K562 (cell line): ENCODE measurements around the gene FOCAD. TPM values are rescaled to one million over a fixed set of nuclear protein-coding genes. Genes with fewer than 3 reads are reported as not detected.

Source experiments
- ATAC-seq: fragments of 200-7000 bp; cut with Tn5 transposase; 3 replicates; pipeline ENCODE4 v1.9.1; 2020; ENCODE audit warnings: moderate library complexity
- BruUV-seq: library from RNA; stranded (reverse); fragments of 400-500 nt; replicated peaks from 2 replicates; lab custom pipeline; 2021; lab: Mats Ljungman, UMichigan
- CTCF ChIA-PET: fragments of 300-600 bp; formaldehyde crosslinking; extraction: SDS; loops from one replicate; lab custom pipeline; 2021; ENCODE audit warnings: low intra/inter-chr PET ratio; lab: Yijun Ruan, JAX
- POLR2A ChIA-PET: fragments of 300-600, 350-650 bp; sonication (Branson Sonifier 250); formaldehyde crosslinking; extraction: SDS; loops from one replicate; lab custom pipeline; 2021; ENCODE audit warnings: antibody characterized with exemption, inconsistent platforms; lab: Yijun Ruan, JAX
- DNase-seq, 4 experiments: peaks; one replicate each; pipeline versions ENCODE4 v3.0.0 to v3.0.0-alpha.2; 2011 to 2018; ENCODE audit warnings: low spot score in 3 of 4, mixed read lengths in 3 of 4; ENCODE audit errors: extremely low read depth in 1 of 4
- FAIRE-seq: peaks from 2 replicates; lab custom pipeline; 2011; peaks lifted over from hg19 to GRCh38; lab: Jason Lieb, UNC
- H2AFZ ChIP-seq: 2 replicates; pipeline ENCODE4 v1.6.0; 2011; ENCODE audit warnings: low read depth, low read length, control low read depth, inconsistent platforms
- H3K27ac ChIP-seq: fragments of 200-600 bp; 3 replicates; pipeline ENCODE4 v1.8.0; 2011; ENCODE audit warnings: low read depth, mild to moderate bottlenecking, control low read depth, inconsistent platforms, low read length, moderate library complexity, mixed read lengths; ENCODE audit errors: extremely low read depth
- H3K27me3 ChIP-seq, 2 experiments: fragments of 300-600 bp in 1 of 2; 2 replicates in 1 of 2; 3 replicates in 1 of 2; pipeline versions ENCODE4 v1.6.0 to v1.8.0; 2011; ENCODE audit warnings: inconsistent platforms in 2 of 2, low read length in 2 of 2, mild to moderate bottlenecking in 1 of 2, mixed read lengths in 1 of 2, moderate library complexity in 1 of 2; ENCODE audit not compliant: control insufficient read depth in 2 of 2, insufficient read depth in 2 of 2
- H3K36me3 ChIP-seq: fragments of 300-600 bp; 3 replicates; pipeline ENCODE4 v1.8.0; 2011; ENCODE audit warnings: mild to moderate bottlenecking, low read length, inconsistent platforms; ENCODE audit not compliant: control insufficient read depth, insufficient read depth
- H3K4me1 ChIP-seq, 2 experiments: fragments of 200-600 bp in 1 of 2; replicated peaks in 1 of 2; 2 replicates in 1 of 2; 3 replicates in 1 of 2; pipeline versions ENCODE4 v1.5.1 to v1.8.0; 2011; ENCODE audit warnings: inconsistent platforms in 2 of 2, low read length in 2 of 2, mild to moderate bottlenecking in 1 of 2, mixed read lengths in 1 of 2, moderate library complexity in 1 of 2; ENCODE audit not compliant: control insufficient read depth in 2 of 2, insufficient read depth in 2 of 2
- H3K4me2 ChIP-seq: 2 replicates; pipeline ENCODE4 v1.6.1; 2011; ENCODE audit warnings: low read length, control low read depth, inconsistent platforms, mixed read lengths; ENCODE audit not compliant: insufficient read depth
- H3K4me3 ChIP-seq: fragments of 200-600 bp; sonication (generic), shearing (Covaris generic); 2 replicates; pipeline ENCODE4 v1.5.1; 2016; ENCODE audit warnings: control low read depth, inconsistent platforms
- H3K79me2 ChIP-seq: fragments of 200-600 bp; 3 replicates; pipeline ENCODE4 v1.8.0; 2011; ENCODE audit warnings: low read length, inconsistent platforms; ENCODE audit not compliant: control insufficient read depth, insufficient read depth
- H3K9ac ChIP-seq, 2 experiments: 2 replicates each; pipeline versions ENCODE4 v1.6.0 to v1.6.1; 2011; ENCODE audit warnings: low read depth in 2 of 2, low read length in 2 of 2, control low read depth in 1 of 2, inconsistent platforms in 1 of 2, mild to moderate bottlenecking in 1 of 2, mixed read lengths in 1 of 2; ENCODE audit not compliant: insufficient read depth in 1 of 2
- H3K9me1 ChIP-seq: one replicate; pipeline ENCODE4 v1.6.0; 2011; ENCODE audit warnings: inconsistent platforms, mild to moderate bottlenecking, low read length, moderate library complexity; ENCODE audit not compliant: control insufficient read depth, insufficient read depth
- H3K9me3 ChIP-seq: replicated peaks from 2 replicates; pipeline ENCODE4 v1.5.1; 2011; ENCODE audit warnings: low read depth, low read length, inconsistent platforms; ENCODE audit not compliant: control insufficient read depth, insufficient read depth
- H4K20me1 ChIP-seq: replicated peaks from 2 replicates; pipeline ENCODE4 v1.6.1; 2011; ENCODE audit warnings: low read length, inconsistent platforms, mixed read lengths; ENCODE audit not compliant: control insufficient read depth, insufficient read depth
- CBX8 ChIP-seq: fragments of 200-600 bp; sonication (generic); IDR thresholded peaks from 2 replicates; pipeline ENCODE4 v1.6.1; 2012; ENCODE audit warnings: borderline replicate concordance, mixed run types, low read depth, mild to moderate bottlenecking, moderate library complexity, mixed read lengths, low read length, control low read depth, inconsistent platforms; ENCODE audit not compliant: poor library complexity, severe bottlenecking; ENCODE audit errors: extremely low read depth
- ETS2 ChIP-seq: IDR thresholded peaks from 2 replicates; pipeline ENCODE4 v1.6.1; 2016; ENCODE audit warnings: borderline replicate concordance, missing genetic modification characterization, mild to moderate bottlenecking, moderate library complexity, missing compliant biosample characterization; ENCODE audit not compliant: poor library complexity, severe bottlenecking
- NR2C2 ChIP-seq, 2 experiments: fragments of 200-800 bp in 1 of 2; sonication (Bioruptor generic) in 1 of 2; sonication (generic) in 1 of 2; formaldehyde crosslinking in 1 of 2; IDR thresholded peaks; 2 replicates each; pipeline versions ENCODE4 v1.6.1 to v1.8.0; 2016 to 2022; ENCODE audit warnings: mild to moderate bottlenecking in 1 of 2, missing compliant biosample characterization in 1 of 2, missing genetic modification characterization in 1 of 2, missing genetic modification reagents in 1 of 2
- RBBP5 ChIP-seq: fragments of 200-600 bp; sonication (generic); IDR thresholded peaks from 2 replicates; pipeline ENCODE4 v1.6.1; 2012; ENCODE audit warnings: borderline replicate concordance, mild to moderate bottlenecking, low read length, control low read depth, inconsistent platforms; ENCODE audit not compliant: insufficient read depth, poor library complexity, severe bottlenecking
- RBM34 ChIP-seq: fragments of 200-400 bp; formaldehyde crosslinking; IDR thresholded peaks from 2 replicates; pipeline ENCODE4 v1.6.1; 2018; ENCODE audit warnings: low read length, borderline replicate concordance; ENCODE audit not compliant: insufficient read depth
- ZBTB8A ChIP-seq: fragments of 450-650 bp; IDR thresholded peaks from 2 replicates; pipeline ENCODE4 v1.6.1; 2018; ENCODE audit warnings: mild to moderate bottlenecking, moderate library complexity; ENCODE audit not compliant: partially characterized antibody
- ZNF717 ChIP-seq: fragments of 250-450 bp; sonication (Bioruptor Pico); IDR thresholded peaks from 2 replicates; pipeline ENCODE4 v1.5.0; 2021
- WGBS: fragments of 100-300 bp; shearing (Covaris generic); methylation state at CpG from one replicate; pipeline ENCODE4 v1.1.6; 2016; ENCODE audit warnings: low coverage, mixed read lengths; ENCODE audit not compliant: insufficient coverage; ENCODE audit errors: missing lambda C conversion rate; 5-methylcytosine and 5-hydroxymethylcytosine counted together
- in situ Hi-C: fragments of 300-500 bp; cut with MboI; formaldehyde crosslinking; loops from 4 replicates; pipeline ENCODE4 v1.15.0; 2018; ENCODE audit warnings: inconsistent platforms, mixed read lengths
- intact Hi-C: fragments of 100-400 bp; cut with micrococcal nuclease; formaldehyde crosslinking; loops from 2 replicates; pipeline ENCODE4 v1.14.2; 2022
- polyA plus RNA-seq, 8 experiments: library from polyadenylated mRNA; depleted of rRNA in 4 of 8; stranded (reverse) in 5 of 8; unstranded in 3 of 8; fragments of >200 nt; fragmentation: Nextera tagmentation in 2 of 8; fragmentation: Illumina TruSeq in 1 of 8; extraction: Ambion mirVana in 2 of 8; extraction: Trizol in 1 of 8; gene quantifications; 2 replicates each; pipeline versions ENCODE4 v1.2.1 to v1.2.3, GENCODE V29; 2011 to 2014; ENCODE audit warnings: inconsistent platforms in 1 of 8, missing spikeins in 1 of 8
- total RNA-seq, 7 experiments: library from RNA; depleted of rRNA in 6 of 7; stranded (reverse); fragments of >200 nt in 6 of 7; fragmentation: Illumina TruSeq in 2 of 7; extraction: Trizol in 2 of 7; gene quantifications; 2 replicates each; pipeline versions ENCODE4 v1.2.1 to v1.2.3, GENCODE V29; 2011 to 2021; ENCODE audit warnings: low replicate concordance in 1 of 7
- TF ChIP-seq, protein P1 (sequence below): fragments of 450-650 bp; IDR thresholded peaks from 2 replicates; pipeline ENCODE4 v1.6.1; 2017; ENCODE audit warnings: mild to moderate bottlenecking, moderate library complexity

FOCAD gene
- total and polyA plus RNA-seq, 9 of the 15 experiments (the other 6 are each of a cell fraction or from before 2014, with no cell fraction given), result 0.13 to 2.4 (median 1.6) TPM

DNA sequence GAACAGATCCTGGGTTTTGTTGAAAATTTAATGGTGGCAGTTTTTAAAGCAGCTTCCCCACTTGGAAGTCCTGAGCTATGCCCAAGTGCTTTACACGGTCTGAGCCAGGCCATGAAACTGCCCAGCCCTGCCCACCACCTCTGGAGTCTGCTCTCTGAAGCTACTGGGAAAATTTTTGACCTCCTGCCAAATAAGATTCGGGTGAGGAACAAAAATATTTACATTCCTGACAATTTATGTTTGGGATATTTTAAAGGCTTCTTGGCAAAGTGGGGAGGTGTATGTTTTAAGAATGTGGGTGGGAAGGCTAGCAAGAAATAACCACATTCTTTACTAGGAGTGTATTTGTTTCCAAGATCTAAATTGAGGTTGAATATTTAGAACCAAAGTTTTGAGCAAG, 297.4 kb downstream of the FOCAD start:
- Histone ChIP-seq H3K4me3 (no peak overlapping the region), H3K36me3 (no peaks in the 10 kb centered on the region), H3K9me1 (no peaks in the 10 kb centered on the region), H3K27me3 (no peaks in the 10 kb centered on the region), H4K20me1 (no peaks in the 10 kb centered on the region), H2AFZ (no peak overlapping the region), H3K4me1 (no peaks in the 10 kb centered on the region), H3K27ac (no peak overlapping the region), H3K9me3 (no peaks in the 10 kb centered on the region), H3K4me2 (no peak overlapping the region), H3K9ac (no peak overlapping the region), H3K79me2 (no peaks in the 10 kb centered on the region)
- TF ChIP-seq RBM34, result no peak
- TF ChIP-seq ETS2 (tag), result no peak
- TF ChIP-seq, protein P1, sequence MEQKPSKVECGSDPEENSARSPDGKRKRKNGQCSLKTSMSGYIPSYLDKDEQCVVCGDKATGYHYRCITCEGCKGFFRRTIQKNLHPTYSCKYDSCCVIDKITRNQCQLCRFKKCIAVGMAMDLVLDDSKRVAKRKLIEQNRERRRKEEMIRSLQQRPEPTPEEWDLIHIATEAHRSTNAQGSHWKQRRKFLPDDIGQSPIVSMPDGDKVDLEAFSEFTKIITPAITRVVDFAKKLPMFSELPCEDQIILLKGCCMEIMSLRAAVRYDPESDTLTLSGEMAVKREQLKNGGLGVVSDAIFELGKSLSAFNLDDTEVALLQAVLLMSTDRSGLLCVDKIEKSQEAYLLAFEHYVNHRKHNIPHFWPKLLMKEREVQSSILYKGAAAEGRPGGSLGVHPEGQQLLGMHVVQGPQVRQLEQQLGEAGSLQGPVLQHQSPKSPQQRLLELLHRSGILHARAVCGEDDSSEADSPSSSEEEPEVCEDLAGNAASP, result no peak
- no peak for TF ChIP-seq ZNF717 (CRISPR knock-in tag)
- no peak for TF ChIP-seq CBX8
- no peak for TF ChIP-seq NR2C2 (CRISPR knock-in tag; IDR thresholded peaks at IDR 0.05)
- TF ChIP-seq NR2C2 (tag; IDR thresholded peaks at IDR 0.05), result no peak
- TF ChIP-seq RBBP5, result no peak
- TF ChIP-seq ZBTB8A, result no peak
- BruUV-seq, result no TSS peak
- ChIA-PET CTCF (no interaction called here), POLR2A (no interaction called here)
- no CpG with 5 or more reads among the region's 2 CpGs for WGBS
- intact Hi-C loops (no loop called here), in situ Hi-C loops (no loop called here)
- ATAC-seq, result no peak
- FAIRE-seq, result no peak
- DNase-seq, result no peak
